NCI-H1417 (cell line): ENCODE results near the gene DMBX1.

Source experiments
- DNase-seq, 3 experiments: peaks; one replicate each; lab custom pipeline; 2025; lab: John Stamatoyannopoulos, UW

The DMBX1 gene

GRCh38 chr1:46525253-46525983 is 35.8 kb downstream of the DMBX1 start:
- peak in 1 of 3 experiments; percentile 15 for DNase-seq

GRCh38 chr1:46526013-46526690 is 36.5 kb downstream of the DMBX1 start:
- DNase-seq = peak in 2 of 3 experiments; percentile 50 to 75

- peak in 2 of 3 experiments; percentile 12 to 36 for DNase-seq
Measured at GRCh38 chr1:46526691-46527291, 37.2 kb downstream of the DMBX1 start.

- peak; percentile 61 to 85 (median 61) for DNase-seq
Measured at GRCh38 chr1:46527474-46528296, 38.0 kb downstream of the DMBX1 start.

GRCh38 chr1:46528297-46528955 is 38.8 kb downstream of the DMBX1 start:
- peak in 2 of 3 experiments; percentile 45 to 56 for DNase-seq

- peak in 1 of 3 experiments; percentile 18 for DNase-seq
Measured at GRCh38 chr1:46529031-46529630, 39.5 kb downstream of the DMBX1 start.

GRCh38 chr1:46530311-46530710 is 40.7 kb downstream of the DMBX1 start:
- DNase-seq = no peak

GRCh38 chr1:46530791-46531409 is 41.3 kb downstream of the DMBX1 start:
- peak in 1 of 3 experiments; percentile 34 for DNase-seq

GRCh38 chr1:46532095-46532494 is 42.5 kb downstream of the DMBX1 start:
- no peak for DNase-seq

GRCh38 chr1:46532498-46533178 is 43.0 kb downstream of the DMBX1 start:
- DNase-seq = peak; percentile 64 to 86 (median 84)

GRCh38 chr1:46533179-46533864 is 43.7 kb downstream of the DMBX1 start:
- peak; percentile 41 to 86 (median 82) for DNase-seq

GRCh38 chr1:46535063-46535462 is 45.4 kb downstream of the DMBX1 start:
- peak in 1 of 3 experiments; percentile 9 for DNase-seq

- DNase-seq = no peak
Measured at GRCh38 chr1:46536527-46536926, 46.9 kb downstream of the DMBX1 start.

- no peak for DNase-seq
Measured at GRCh38 chr1:46537651-46538050, 48.0 kb downstream of the DMBX1 start.

GRCh38 chr1:46538147-46538546 is 48.5 kb downstream of the DMBX1 start:
- DNase-seq = no peak
